ENCODE measurements around the gene ACTN4.

Gene ACTN4

GRCh38 chr19:38727868-38728660 is 80.6 kb downstream of the ACTN4 start:
- H4K20me1 ChIP-seq (ENCODE audit: insufficient read depth, low read length): peaks cover 11% of the 10 kb centered on the region
- H3K36me3 ChIP-seq (ENCODE audit: insufficient read depth, low read length): peaks cover 72% of the 10 kb centered on the region
- no peak overlapping the region for H3K27ac ChIP-seq (ENCODE audit: low read length)
- no peak overlapping the region for H3K4me2 ChIP-seq (ENCODE audit: insufficient read depth, low read length)
- H3K9ac ChIP-seq (ENCODE audit: low read depth, low read length): no peak overlapping the region
- no peaks in the 10 kb centered on the region for H3K79me2 ChIP-seq (ENCODE audit: insufficient read depth, low read length)
- H3K27me3 ChIP-seq (ENCODE audit: insufficient read depth, low read length, poor library complexity): no peaks in the 10 kb centered on the region
- DNase-seq: no peak
- no peak for ATAC-seq (ENCODE audit: insufficient read depth, low read depth)
- no peaks in the 10 kb centered on the region for H3K4me1 ChIP-seq (ENCODE audit: insufficient read depth, low read length)
- H3K9me3 ChIP-seq (ENCODE audit: insufficient read depth, low read length, severe bottlenecking): no peaks in the 10 kb centered on the region
- H2AFZ ChIP-seq (ENCODE audit: low read depth, low read length): no peak overlapping the region
- TF ChIP-seq CTCF (IDR thresholded peaks at IDR 0.05; ENCODE audit: borderline replicate concordance, extremely low read depth, low read length, poor library complexity, severe bottlenecking): no peak
- TF ChIP-seq EZH2 (IDR thresholded peaks at IDR 0.05; ENCODE audit: borderline replicate concordance, low read depth, low read length, severe bottlenecking): no peak
- no peak overlapping the region for H3K4me3 ChIP-seq (ENCODE audit: low read depth in 1 of 2, low read length in 2 of 2)

GRCh38 chr19:38728752-38729541 is 81.5 kb downstream of the ACTN4 start:
- Histone ChIP-seq H3K27me3 (ENCODE audit: insufficient read depth, low read length, poor library complexity) (no peaks in the 10 kb centered on the region), H3K36me3 (ENCODE audit: insufficient read depth, low read length) (peaks cover 63% of the 10 kb centered on the region), H3K4me2 (ENCODE audit: insufficient read depth, low read length) (no peak overlapping the region), H3K27ac (ENCODE audit: low read length) (no peak overlapping the region), H2AFZ (ENCODE audit: low read depth, low read length) (no peak overlapping the region), H4K20me1 (ENCODE audit: insufficient read depth, low read length) (peaks cover 10% of the 10 kb centered on the region; the same call in 1 of the 2 replicates), H3K9me3 (ENCODE audit: insufficient read depth, low read length, severe bottlenecking) (no peaks in the 10 kb centered on the region), H3K79me2 (ENCODE audit: insufficient read depth, low read length) (no peaks in the 10 kb centered on the region), H3K4me3 (ENCODE audit: low read depth in 1 of 2, low read length in 2 of 2) (no peak overlapping the region), H3K4me1 (ENCODE audit: insufficient read depth, low read length) (no peaks in the 10 kb centered on the region), H3K9ac (ENCODE audit: low read depth, low read length) (no peak overlapping the region)
- ATAC-seq (ENCODE audit: insufficient read depth, low read depth): no peak
- no peak for TF ChIP-seq CTCF (IDR thresholded peaks at IDR 0.05; ENCODE audit: borderline replicate concordance, extremely low read depth, low read length, poor library complexity, severe bottlenecking)
- no peak for TF ChIP-seq EZH2 (IDR thresholded peaks at IDR 0.05; ENCODE audit: borderline replicate concordance, low read depth, low read length, severe bottlenecking)
- no peak for DNase-seq

- Histone ChIP-seq H3K36me3 (ENCODE audit: insufficient read depth, low read length) (peaks cover 54% of the 10 kb centered on the region), H4K20me1 (ENCODE audit: insufficient read depth, low read length) (peaks cover 8% of the 10 kb centered on the region; the same call in 1 of the 2 replicates), H3K79me2 (ENCODE audit: insufficient read depth, low read length) (no peaks in the 10 kb centered on the region), H3K4me3 (ENCODE audit: low read depth in 1 of 2, low read length in 2 of 2) (no peak overlapping the region), H3K4me1 (ENCODE audit: insufficient read depth, low read length) (no peaks in the 10 kb centered on the region), H3K4me2 (ENCODE audit: insufficient read depth, low read length) (no peak overlapping the region), H3K9ac (ENCODE audit: low read depth, low read length) (no peak overlapping the region), H3K9me3 (ENCODE audit: insufficient read depth, low read length, severe bottlenecking) (no peaks in the 10 kb centered on the region), H2AFZ (ENCODE audit: low read depth, low read length) (no peak overlapping the region), H3K27ac (ENCODE audit: low read length) (no peak overlapping the region), H3K27me3 (ENCODE audit: insufficient read depth, low read length, poor library complexity) (no peaks in the 10 kb centered on the region)
- DNase-seq: peak; percentile 77
- peak; percentile 88 for TF ChIP-seq CTCF (IDR thresholded peaks at IDR 0.05; ENCODE audit: borderline replicate concordance, extremely low read depth, low read length, poor library complexity, severe bottlenecking)
- TF ChIP-seq EZH2 (IDR thresholded peaks at IDR 0.05; ENCODE audit: borderline replicate concordance, low read depth, low read length, severe bottlenecking): no peak
- ATAC-seq (ENCODE audit: insufficient read depth, low read depth): peak; percentile 89
Measured at GRCh38 chr19:38729653-38730469, 82.4 kb downstream of the ACTN4 start.

All from DND-41 (cell line).